Activated gamma-delta T cell (primary cell): ENCODE results near the gene GIT1.

Experiments
- DNase-seq: peaks from one replicate; lab custom pipeline; 2025; lab: John Stamatoyannopoulos, UW

GIT1 gene

GRCh38 chr17:29593591-29594518 is 4.4 kb upstream of the GIT1 start:
- no peak for DNase-seq

GRCh38 chr17:29592850-29593551 is 3.6 kb upstream of the GIT1 start, which contains the start of gene ANKRD13B:
Gene ANKRD13B (plus strand): TSS chr17:29593132. CDS start chr17:29593622, 490 bp downstream.
- DNase-seq: no peak

- DNase-seq: peak; percentile 52
Observed at GRCh38 chr17:29591737-29592608, 2.5 kb upstream of the GIT1 start.

- DNase-seq: no peak
Observed at GRCh38 chr17:29591146-29591736, 1.8 kb upstream of the GIT1 start.

- no peak for DNase-seq
Observed at GRCh38 chr17:29590411-29591145, 1.1 kb upstream of the GIT1 start.

- DNase-seq: peak; percentile 58
Observed at GRCh38 chr17:29588562-29589411, 661 bp downstream of the GIT1 start.

- DNase-seq: no peak
Observed at GRCh38 chr17:29588017-29588561, 1.4 kb downstream of the GIT1 start.

- DNase-seq: no peak
Observed at GRCh38 chr17:29587591-29587990, 1.9 kb downstream of the GIT1 start.

- no peak for DNase-seq
Observed at GRCh38 chr17:29586676-29587469, 2.6 kb downstream of the GIT1 start.

- DNase-seq: no peak
Observed at GRCh38 chr17:29585080-29585751, 4.2 kb downstream of the GIT1 start.

- no peak for DNase-seq
Observed at GRCh38 chr17:29584452-29585079, 4.9 kb downstream of the GIT1 start.

- no peak for DNase-seq
Observed at GRCh38 chr17:29583324-29584248, 5.9 kb downstream of the GIT1 start.

- no peak for DNase-seq
Observed at GRCh38 chr17:29582772-29583171, 6.7 kb downstream of the GIT1 start.

GRCh38 chr17:29582254-29582765 is 7.1 kb downstream of the GIT1 start:
- DNase-seq: no peak

GRCh38 chr17:29581583-29582253 is 7.7 kb downstream of the GIT1 start:
- no peak for DNase-seq
